Ishikawa (cell line): ENCODE measurements around the gene AGBL5.

Experiments
- CEBPB ChIP-seq: IDR thresholded peaks from 2 replicates; pipeline ENCODE4 v1.6.1; 2012
- CREB1 ChIP-seq: IDR thresholded peaks from 2 replicates; pipeline ENCODE4 v1.6.1; 2012; ENCODE audit warnings: low read depth
- EGR1 ChIP-seq: IDR thresholded peaks from 2 replicates; pipeline ENCODE4 v1.6.1; 2012
- EP300 ChIP-seq: IDR thresholded peaks from 2 replicates; pipeline ENCODE4 v1.6.1; 2012; ENCODE audit warnings: borderline replicate concordance
- FOXM1 ChIP-seq: IDR thresholded peaks from 2 replicates; pipeline ENCODE4 v1.6.1; 2012; ENCODE audit warnings: low read depth, borderline replicate concordance
- MAX ChIP-seq: IDR thresholded peaks from 2 replicates; pipeline ENCODE4 v1.6.1; 2012
- NFIC ChIP-seq: IDR thresholded peaks from 2 replicates; pipeline ENCODE4 v1.6.1; 2012
- RAD21 ChIP-seq: IDR thresholded peaks from 2 replicates; pipeline ENCODE4 v1.6.1; 2012; ENCODE audit warnings: low read depth
- REST ChIP-seq: IDR thresholded peaks from 2 replicates; pipeline ENCODE4 v1.6.1; 2012; ENCODE audit warnings: low read depth, mild to moderate bottlenecking
- TAF1 ChIP-seq: IDR thresholded peaks from 2 replicates; pipeline ENCODE4 v1.6.1; 2012; ENCODE audit warnings: low read depth, mild to moderate bottlenecking
- TCF12 ChIP-seq: IDR thresholded peaks from 2 replicates; pipeline ENCODE4 v1.6.1; 2012; ENCODE audit warnings: low read depth
- TEAD4 ChIP-seq: IDR thresholded peaks from 2 replicates; pipeline ENCODE4 v1.6.1; 2012
- YY1 ChIP-seq: IDR thresholded peaks from 2 replicates; pipeline ENCODE4 v1.6.1; 2012; ENCODE audit warnings: low read depth
- ZBTB7A ChIP-seq: IDR thresholded peaks from 2 replicates; pipeline ENCODE4 v1.6.1; 2012; ENCODE audit warnings: low read depth
- TF ChIP-seq, protein P1 (sequence below): IDR thresholded peaks from 2 replicates; pipeline ENCODE4 v1.6.1; 2012

Gene AGBL5

DNA sequence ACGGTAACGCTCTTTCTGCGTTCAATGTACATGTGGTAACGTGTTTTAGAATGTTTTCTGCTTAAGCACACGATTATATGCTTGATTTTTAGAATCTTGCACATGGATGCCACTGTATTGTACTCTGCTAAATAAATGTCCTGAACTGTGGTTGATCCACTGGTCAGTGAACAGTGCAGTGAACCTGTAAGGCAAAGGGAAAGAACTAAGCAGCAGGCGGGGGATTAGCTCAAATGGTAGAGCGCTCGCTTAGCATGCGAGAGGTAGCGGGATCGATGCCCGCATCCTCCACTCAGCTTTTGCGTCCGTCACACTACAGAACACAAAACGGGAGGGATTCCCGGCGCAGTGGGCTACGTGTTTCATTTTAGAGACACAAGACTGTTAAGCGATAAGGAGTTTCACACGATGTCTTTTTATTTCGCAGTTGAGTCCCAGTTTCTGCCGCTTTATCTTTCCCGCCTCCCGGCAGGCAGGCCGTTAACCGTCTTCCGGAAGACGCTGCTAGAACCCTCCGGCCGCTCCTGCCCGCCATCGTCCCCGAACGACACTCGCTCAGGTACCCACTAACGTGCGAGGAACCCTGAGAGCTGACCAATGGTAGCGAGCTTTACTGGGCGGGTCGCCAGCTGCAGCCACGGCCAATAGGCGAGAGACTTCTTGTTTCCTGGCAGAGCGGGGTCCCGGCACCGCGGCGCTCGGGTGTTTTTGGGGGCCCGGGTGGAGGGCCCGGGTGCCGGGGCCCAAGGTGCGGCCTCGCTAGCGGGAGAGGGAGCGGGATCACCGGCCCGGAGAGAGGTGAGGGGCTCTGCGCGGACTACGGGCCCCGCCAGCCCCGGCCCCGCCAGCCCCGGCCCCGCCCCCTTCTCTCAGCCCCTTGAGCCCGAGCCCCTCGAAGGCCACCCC is at the start of gene AGBL5:
Gene AGBL5, plus strand, starts transcription at position 673 of the 906 bp plus-strand sequence. CDS start 1,291 bp downstream, outside the sequence.
- TF ChIP-seq YY1 = peak; percentile 82
- TF ChIP-seq, protein P1, sequence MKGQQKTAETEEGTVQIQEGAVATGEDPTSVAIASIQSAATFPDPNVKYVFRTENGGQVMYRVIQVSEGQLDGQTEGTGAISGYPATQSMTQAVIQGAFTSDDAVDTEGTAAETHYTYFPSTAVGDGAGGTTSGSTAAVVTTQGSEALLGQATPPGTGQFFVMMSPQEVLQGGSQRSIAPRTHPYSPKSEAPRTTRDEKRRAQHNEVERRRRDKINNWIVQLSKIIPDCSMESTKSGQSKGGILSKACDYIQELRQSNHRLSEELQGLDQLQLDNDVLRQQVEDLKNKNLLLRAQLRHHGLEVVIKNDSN = no peak
- peak; percentile 91 for TF ChIP-seq TEAD4
- no peak for TF ChIP-seq RAD21
- no peak for TF ChIP-seq EP300
- TF ChIP-seq FOXM1 = no peak; the same call in 1 of the 2 replicates
- TF ChIP-seq CEBPB = no peak
- 0 out of 2 replicates have a peak, but pooled peaks have one; percentile 29 for TF ChIP-seq CREB1
- peak; percentile 88; the same call in 1 of the 2 replicates for TF ChIP-seq ZBTB7A
- no peak for TF ChIP-seq EGR1
- TF ChIP-seq REST = no peak
- TF ChIP-seq TCF12 = no peak
- peak; percentile 100 for TF ChIP-seq MAX
- peak; percentile 52; the same call in 1 of the 2 replicates for TF ChIP-seq TAF1
- peak; percentile 25 for TF ChIP-seq NFIC

- no peak for TF ChIP-seq RAD21
- no peak for TF ChIP-seq EGR1
- TF ChIP-seq, protein P1 = no peak
- no peak for TF ChIP-seq NFIC
- TF ChIP-seq CREB1 = no peak
- TF ChIP-seq YY1 = no peak
- no peak for TF ChIP-seq REST
- no peak for TF ChIP-seq MAX
- TF ChIP-seq TAF1 = no peak
- no peak for TF ChIP-seq FOXM1
- TF ChIP-seq CEBPB = no peak
- TF ChIP-seq EP300 = no peak
- TF ChIP-seq TEAD4 = no peak
- no peak for TF ChIP-seq ZBTB7A
- TF ChIP-seq TCF12 = no peak
Observed at GRCh38 chr2:27001950-27002349, 49.5 kb upstream of the AGBL5 start.

DNA sequence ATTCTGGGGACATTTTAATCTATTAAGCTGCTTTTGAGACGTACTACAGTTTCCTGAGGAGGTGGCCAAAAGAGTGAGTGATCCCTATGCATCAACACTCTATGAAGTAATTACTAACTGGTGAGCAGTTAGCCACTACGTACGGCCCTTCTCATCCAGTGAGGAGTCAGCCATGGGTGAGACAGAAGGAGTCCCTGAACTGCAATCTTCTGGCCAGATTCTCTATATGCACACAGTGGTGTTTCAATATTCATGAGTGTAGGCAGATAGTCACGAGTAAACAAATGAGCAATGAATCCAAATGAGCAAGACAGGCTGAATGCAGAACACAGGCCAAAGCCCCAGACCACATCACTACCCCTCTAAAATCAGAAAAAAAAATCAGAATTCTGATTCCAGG is 48.5 kb upstream of the AGBL5 start:
- TF ChIP-seq EGR1 = no peak
- TF ChIP-seq CREB1 = no peak
- TF ChIP-seq RAD21 = no peak
- no peak for TF ChIP-seq FOXM1

- TF ChIP-seq MAX (no peak), TCF12 (no peak), CEBPB (no peak), FOXM1 (no peak), TEAD4 (no peak), EGR1 (no peak), TAF1 (no peak), YY1 (no peak), ZBTB7A (no peak), NFIC (no peak), RAD21 (no peak), EP300 (no peak)
- TF ChIP-seq, protein P1 = no peak
Observed at GRCh38 chr2:27003857-27004256, 47.6 kb upstream of the AGBL5 start.
